ENCODE measurements around the gene ARHGAP35. TPM values are rescaled to one million over a fixed set of nuclear protein-coding genes. Genes with fewer than 3 reads are reported as not detected.

The ARHGAP35 gene
- total RNA-seq, 1 donor from 2014 or later, result 25.5 TPM

DNA sequence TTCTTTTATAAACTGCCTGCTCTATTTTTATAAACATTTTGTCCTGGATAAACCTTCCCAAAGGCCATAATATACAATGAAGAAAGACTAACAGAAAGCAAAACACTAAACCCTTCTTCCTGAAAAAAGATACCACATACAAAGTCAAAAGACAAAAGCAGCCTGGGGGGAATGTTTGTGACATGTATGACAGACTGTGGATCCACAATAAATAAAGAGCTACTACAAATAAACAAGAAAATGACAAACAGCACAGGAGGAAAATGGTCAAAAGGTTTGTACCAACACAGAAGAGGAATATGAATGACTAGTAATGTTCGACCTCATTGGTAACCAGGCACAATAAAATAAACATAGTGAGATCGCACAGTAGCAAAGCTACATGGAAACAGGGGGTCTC is 29.9 kb upstream of the ARHGAP35 start:
- H3K4me3 Mint-ChIP-seq (ENCODE audit: low read depth), result no peak overlapping the region
- H3K27ac Mint-ChIP-seq, result peak overlapping the region; percentile 28
- DNase-seq (ENCODE audit: low spot score), result no peak
- intact Hi-C loops (cut with micrococcal nuclease), result no loop called here
- peaks cover 3% of the 10 kb centered on the region for H3K27me3 Mint-ChIP-seq (ENCODE audit: low read depth)
- peaks cover 5% of the 10 kb centered on the region for H3K4me1 Mint-ChIP-seq (ENCODE audit: low read depth)
- H3K9me3 Mint-ChIP-seq, result no peaks in the 10 kb centered on the region
- no peaks in the 10 kb centered on the region for H3K36me3 Mint-ChIP-seq (ENCODE audit: low read depth)

GRCh38 chr19:46834121-46834520 is 26.7 kb upstream of the ARHGAP35 start:
- H3K4me3 Mint-ChIP-seq (ENCODE audit: low read depth), result no peak overlapping the region
- no peak overlapping the region for H3K27ac Mint-ChIP-seq
- peaks cover 3% of the 10 kb centered on the region for H3K4me1 Mint-ChIP-seq (ENCODE audit: low read depth)
- H3K9me3 Mint-ChIP-seq, result no peaks in the 10 kb centered on the region
- peaks cover 15% of the 10 kb centered on the region for H3K36me3 Mint-ChIP-seq (ENCODE audit: low read depth)
- no peak for DNase-seq (ENCODE audit: low spot score)
- intact Hi-C loops (cut with micrococcal nuclease), result no loop called here
- peaks cover 3% of the 10 kb centered on the region for H3K27me3 Mint-ChIP-seq (ENCODE audit: low read depth)

- Mint-ChIP-seq H3K9me3 (no peaks in the 10 kb centered on the region), H3K4me3 (ENCODE audit: low read depth) (no peak overlapping the region), H3K36me3 (ENCODE audit: low read depth) (peaks cover 21% of the 10 kb centered on the region), H3K27ac (no peak overlapping the region), H3K27me3 (ENCODE audit: low read depth) (peaks cover 3% of the 10 kb centered on the region), H3K4me1 (ENCODE audit: low read depth) (peaks cover 2% of the 10 kb centered on the region)
- DNase-seq (ENCODE audit: low spot score), result no peak
- intact Hi-C loops (cut with micrococcal nuclease), result no loop called here
These were observed 25.8 kb upstream of the ARHGAP35 start for GRCh38 chr19:46834984-46835383.

GRCh38 chr19:46838160-46838559 is 22.6 kb upstream of the ARHGAP35 start:
- H3K9me3 Mint-ChIP-seq, result no peaks in the 10 kb centered on the region
- no peaks in the 10 kb centered on the region for H3K27me3 Mint-ChIP-seq (ENCODE audit: low read depth)
- intact Hi-C loops (cut with micrococcal nuclease), result no loop called here

GRCh38 chr19:46839752-46840497 is 20.9 kb upstream of the ARHGAP35 start:
- no peak for DNase-seq (ENCODE audit: low spot score)
- H3K27ac Mint-ChIP-seq, result no peak overlapping the region
- no peaks in the 10 kb centered on the region for H3K9me3 Mint-ChIP-seq
- intact Hi-C loops (cut with micrococcal nuclease), result loop anchor here (1.0 kb wide), 1 partner anchor 83 kb away; no protein-coding TSS in a partner anchor
- H3K36me3 Mint-ChIP-seq (ENCODE audit: low read depth), result peaks cover 42% of the 10 kb centered on the region
- H3K27me3 Mint-ChIP-seq (ENCODE audit: low read depth), result no peaks in the 10 kb centered on the region
- no peak overlapping the region for H3K4me3 Mint-ChIP-seq (ENCODE audit: low read depth)
- no peaks in the 10 kb centered on the region for H3K4me1 Mint-ChIP-seq (ENCODE audit: low read depth)

More at GRCh38 chr19:46838160-46838559, 22.6 kb upstream of the ARHGAP35 start:
- H3K27ac Mint-ChIP-seq, result no peak overlapping the region
- H3K36me3 Mint-ChIP-seq (ENCODE audit: low read depth), result peaks cover 35% of the 10 kb centered on the region
- no peak overlapping the region for H3K4me3 Mint-ChIP-seq (ENCODE audit: low read depth)
- no peak for DNase-seq (ENCODE audit: low spot score)
- H3K4me1 Mint-ChIP-seq (ENCODE audit: low read depth), result no peaks in the 10 kb centered on the region

GRCh38 chr19:46840498-46840942 is 20.3 kb upstream of the ARHGAP35 start:
- H3K4me1 Mint-ChIP-seq (ENCODE audit: low read depth), result no peaks in the 10 kb centered on the region
- H3K27me3 Mint-ChIP-seq (ENCODE audit: low read depth), result no peaks in the 10 kb centered on the region
- no peaks in the 10 kb centered on the region for H3K9me3 Mint-ChIP-seq
- H3K27ac Mint-ChIP-seq, result no peak overlapping the region
- H3K36me3 Mint-ChIP-seq (ENCODE audit: low read depth), result peaks cover 42% of the 10 kb centered on the region
- DNase-seq (ENCODE audit: low spot score), result peak; percentile 43
- intact Hi-C loops (cut with micrococcal nuclease), result loop anchor here (1.0 kb wide), 1 partner anchor 83 kb away; no protein-coding TSS in a partner anchor
- no peak overlapping the region for H3K4me3 Mint-ChIP-seq (ENCODE audit: low read depth)

GRCh38 chr19:46841458-46842083 is 19.2 kb upstream of the ARHGAP35 start:
- H3K9me3 Mint-ChIP-seq, result no peaks in the 10 kb centered on the region
- intact Hi-C loops (cut with micrococcal nuclease), result no loop called here
- H3K27ac Mint-ChIP-seq, result no peak overlapping the region
- no peaks in the 10 kb centered on the region for H3K4me1 Mint-ChIP-seq (ENCODE audit: low read depth)
- H3K36me3 Mint-ChIP-seq (ENCODE audit: low read depth), result peaks cover 46% of the 10 kb centered on the region
- no peak overlapping the region for H3K4me3 Mint-ChIP-seq (ENCODE audit: low read depth)
- H3K27me3 Mint-ChIP-seq (ENCODE audit: low read depth), result no peaks in the 10 kb centered on the region
- DNase-seq (ENCODE audit: low spot score), result no peak

GRCh38 chr19:46842791-46843190 is 18.0 kb upstream of the ARHGAP35 start:
- Mint-ChIP-seq H3K4me1 (ENCODE audit: low read depth) (peaks cover 2% of the 10 kb centered on the region), H3K9me3 (no peaks in the 10 kb centered on the region), H3K36me3 (ENCODE audit: low read depth) (peaks cover 44% of the 10 kb centered on the region), H3K27ac (no peak overlapping the region), H3K27me3 (ENCODE audit: low read depth) (no peaks in the 10 kb centered on the region), H3K4me3 (ENCODE audit: low read depth) (no peak overlapping the region)
- DNase-seq (ENCODE audit: low spot score), result no peak
- intact Hi-C loops (cut with micrococcal nuclease), result no loop called here

GRCh38 chr19:46844067-46844489 is 16.7 kb upstream of the ARHGAP35 start:
- intact Hi-C loops (cut with micrococcal nuclease), result no loop called here
- peaks cover 2% of the 10 kb centered on the region for H3K4me1 Mint-ChIP-seq (ENCODE audit: low read depth)
- peaks cover 37% of the 10 kb centered on the region for H3K36me3 Mint-ChIP-seq (ENCODE audit: low read depth)
- H3K27me3 Mint-ChIP-seq (ENCODE audit: low read depth), result no peaks in the 10 kb centered on the region
- DNase-seq (ENCODE audit: low spot score), result no peak
- H3K4me3 Mint-ChIP-seq (ENCODE audit: low read depth), result no peak overlapping the region
- no peaks in the 10 kb centered on the region for H3K9me3 Mint-ChIP-seq
- H3K27ac Mint-ChIP-seq, result no peak overlapping the region

GRCh38 chr19:46845959-46846459 is 14.8 kb upstream of the ARHGAP35 start:
- Mint-ChIP-seq H3K36me3 (ENCODE audit: low read depth) (peaks cover 30% of the 10 kb centered on the region), H3K4me3 (ENCODE audit: low read depth) (no peak overlapping the region), H3K9me3 (no peaks in the 10 kb centered on the region), H3K27ac (no peak overlapping the region), H3K4me1 (ENCODE audit: low read depth) (peaks cover 16% of the 10 kb centered on the region), H3K27me3 (ENCODE audit: low read depth) (no peaks in the 10 kb centered on the region)
- no peak for DNase-seq (ENCODE audit: low spot score)
- intact Hi-C loops (cut with micrococcal nuclease), result no loop called here

- H3K4me3 Mint-ChIP-seq (ENCODE audit: low read depth), result no peak overlapping the region
- no peaks in the 10 kb centered on the region for H3K9me3 Mint-ChIP-seq
- no peak overlapping the region for H3K27ac Mint-ChIP-seq
- DNase-seq (ENCODE audit: low spot score), result no peak
- intact Hi-C loops (cut with micrococcal nuclease), result no loop called here
- H3K27me3 Mint-ChIP-seq (ENCODE audit: low read depth), result no peaks in the 10 kb centered on the region
- peaks cover 23% of the 10 kb centered on the region for H3K36me3 Mint-ChIP-seq (ENCODE audit: low read depth)
- peaks cover 16% of the 10 kb centered on the region for H3K4me1 Mint-ChIP-seq (ENCODE audit: low read depth)
These were observed 13.3 kb upstream of the ARHGAP35 start for GRCh38 chr19:46847528-46847927.

- Mint-ChIP-seq H3K27me3 (ENCODE audit: low read depth) (no peaks in the 10 kb centered on the region), H3K4me1 (ENCODE audit: low read depth) (peaks cover 16% of the 10 kb centered on the region), H3K27ac (no peak overlapping the region), H3K36me3 (ENCODE audit: low read depth) (peaks cover 15% of the 10 kb centered on the region), H3K4me3 (ENCODE audit: low read depth) (no peak overlapping the region), H3K9me3 (no peaks in the 10 kb centered on the region)
- intact Hi-C loops (cut with micrococcal nuclease), result no loop called here
- DNase-seq (ENCODE audit: low spot score), result no peak
These were observed 12.4 kb upstream of the ARHGAP35 start for GRCh38 chr19:46848389-46848788.

DNA sequence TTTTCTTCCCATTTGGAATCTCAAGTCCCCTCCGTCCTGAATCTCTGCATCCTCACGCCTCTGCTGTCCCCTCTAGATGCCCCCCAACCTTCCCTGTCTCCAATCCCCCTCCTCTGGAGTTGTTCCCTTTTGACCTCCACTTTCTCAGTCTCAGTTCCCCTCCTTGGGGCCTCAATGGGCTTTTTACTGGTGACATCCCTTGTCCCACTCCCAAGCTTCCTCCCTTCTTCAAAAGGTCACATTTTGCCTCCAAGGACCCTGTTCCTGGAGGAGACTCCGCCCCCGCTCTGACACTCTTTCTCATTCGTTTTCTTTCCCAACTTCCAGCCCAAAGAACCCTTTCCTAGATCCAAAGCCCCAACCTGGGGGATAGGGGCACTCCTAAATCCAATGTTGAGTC is 11.2 kb upstream of the ARHGAP35 start:
- DNase-seq (ENCODE audit: low spot score), result no peak
- peaks cover 10% of the 10 kb centered on the region for H3K36me3 Mint-ChIP-seq (ENCODE audit: low read depth)
- peak overlapping the region; percentile 56 for H3K27ac Mint-ChIP-seq
- H3K4me3 Mint-ChIP-seq (ENCODE audit: low read depth), result peak overlapping the region; percentile 86
- intact Hi-C loops (cut with micrococcal nuclease), result loop anchor here (1.0 kb wide), 2 partner anchors 11 to 199 kb away; partner anchors contain the start of genes ARHGAP35 and TMEM160
- no peaks in the 10 kb centered on the region for H3K9me3 Mint-ChIP-seq
- H3K27me3 Mint-ChIP-seq (ENCODE audit: low read depth), result peaks cover 2% of the 10 kb centered on the region
- H3K4me1 Mint-ChIP-seq (ENCODE audit: low read depth), result peaks cover 18% of the 10 kb centered on the region
